Left cardiac atrium (tissue), 4 donors: ENCODE data around the gene NKTR. TPM values are rescaled to one million over a fixed set of nuclear protein-coding genes. Genes with fewer than 3 reads are reported as not detected.
A peak's percentile ranks its signal among the peaks of the same experiment; 100 is the strongest.

ENCODE experiments used
- ATAC-seq, 2 donors: fragments of 200-7000 bp; cut with Tn5 transposase; one replicate each; pipeline ENCODE4 v1.9.1; 2020; ENCODE audit warnings: mild to moderate bottlenecking in 2 of 2, moderate library complexity in 2 of 2
- DNase-seq: peaks from one replicate; pipeline ENCODE4 v3.0.0-alpha.2; 2020
- intact Hi-C, 2 donors: fragments of 100-400 bp; cut with DNase I; formaldehyde crosslinking; loops; one replicate each; pipeline versions ENCODE4 v1.14.1 to v1.15.1; 2022 to 2023
- total RNA-seq, 2 donors: library from RNA; stranded (reverse); fragmentation: NEBNext Ultra II Directional; extraction: Animal tissue kit (Norgen Biotek cat#: 25700); gene quantifications; one replicate each; pipeline ENCODE4 v1.2.1, GENCODE V29; 2021
- donor health status: DM: no; HTN: yes; CAD: no.
- donor health status: DM: no; HTN: yes; CAD: no; lungs with severe emphysema.
- donor health status: DM: yes; HTN: yes; CAD: no.
- donor health status: Dilated cardiomyopathy.

NKTR gene
- total RNA-seq, 2 donors from 2014 or later, result 26.5 to 35.9 TPM

DNA sequence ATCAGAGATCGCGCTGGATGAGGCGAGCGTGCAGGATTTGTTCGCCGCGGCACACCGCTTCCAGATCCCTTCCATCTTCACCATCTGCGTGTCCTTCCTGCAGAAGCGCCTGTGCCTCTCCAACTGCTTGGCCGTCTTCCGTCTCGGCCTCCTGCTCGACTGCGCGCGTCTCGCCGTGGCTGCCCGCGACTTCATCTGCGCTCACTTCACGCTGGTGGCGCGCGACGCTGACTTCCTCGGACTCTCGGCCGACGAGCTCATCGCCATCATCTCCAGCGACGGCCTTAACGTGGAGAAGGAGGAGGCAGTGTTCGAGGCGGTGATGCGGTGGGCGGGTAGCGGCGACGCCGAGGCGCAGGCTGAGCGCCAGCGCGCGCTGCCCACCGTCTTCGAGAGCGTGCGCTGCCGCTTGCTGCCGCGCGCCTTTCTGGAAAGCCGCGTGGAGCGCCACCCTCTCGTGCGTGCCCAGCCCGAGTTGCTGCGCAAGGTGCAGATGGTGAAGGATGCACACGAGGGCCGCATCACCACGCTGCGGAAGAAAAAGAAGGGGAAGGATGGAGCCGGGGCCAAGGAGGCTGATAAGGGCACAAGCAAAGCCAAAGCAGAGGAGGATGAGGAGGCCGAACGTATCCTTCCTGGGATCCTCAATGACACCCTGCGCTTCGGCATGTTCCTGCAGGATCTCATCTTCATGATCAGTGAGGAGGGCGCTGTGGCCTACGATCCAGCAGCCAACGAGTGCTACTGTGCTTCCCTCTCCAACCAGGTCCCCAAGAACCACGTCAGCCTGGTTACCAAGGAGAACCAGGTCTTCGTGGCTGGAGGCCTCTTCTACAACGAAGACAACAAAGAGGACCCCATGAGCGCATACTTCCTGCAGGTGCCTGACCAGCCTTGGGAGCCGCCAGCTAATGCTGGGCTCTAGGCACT lies 85.7 kb downstream of the NKTR start:
- ATAC-seq (no peak), DNase-seq (peak; percentile 18)
- intact Hi-C loops, result no loop called here

- DNase-seq, result peak; percentile 9
- intact Hi-C loops, result no loop called here
- ATAC-seq, result no peak
Measured at GRCh38 chr3:42686832-42687650, 86.6 kb downstream of the NKTR start.

DNA sequence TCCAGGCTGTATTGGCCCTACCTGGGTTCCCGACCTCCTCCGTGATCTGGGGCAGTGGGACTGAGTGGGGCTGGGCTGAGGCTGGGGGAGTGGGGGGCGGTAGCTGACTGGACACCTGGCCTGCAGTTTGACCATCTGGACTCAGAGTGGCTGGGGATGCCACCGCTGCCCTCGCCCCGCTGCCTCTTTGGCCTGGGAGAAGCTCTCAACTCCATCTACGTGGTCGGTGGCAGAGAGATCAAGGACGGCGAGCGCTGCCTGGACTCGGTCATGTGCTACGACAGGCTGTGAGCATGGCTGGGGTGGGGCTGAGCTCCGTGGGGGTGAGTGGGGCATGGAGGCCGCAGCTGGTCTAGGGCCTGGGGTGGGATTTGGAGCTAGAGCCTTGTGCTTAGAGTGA lies 87.5 kb downstream of the NKTR start:
- DNase-seq (peak; percentile 17), ATAC-seq (no peak)
- intact Hi-C loops, result no loop called here

DNA sequence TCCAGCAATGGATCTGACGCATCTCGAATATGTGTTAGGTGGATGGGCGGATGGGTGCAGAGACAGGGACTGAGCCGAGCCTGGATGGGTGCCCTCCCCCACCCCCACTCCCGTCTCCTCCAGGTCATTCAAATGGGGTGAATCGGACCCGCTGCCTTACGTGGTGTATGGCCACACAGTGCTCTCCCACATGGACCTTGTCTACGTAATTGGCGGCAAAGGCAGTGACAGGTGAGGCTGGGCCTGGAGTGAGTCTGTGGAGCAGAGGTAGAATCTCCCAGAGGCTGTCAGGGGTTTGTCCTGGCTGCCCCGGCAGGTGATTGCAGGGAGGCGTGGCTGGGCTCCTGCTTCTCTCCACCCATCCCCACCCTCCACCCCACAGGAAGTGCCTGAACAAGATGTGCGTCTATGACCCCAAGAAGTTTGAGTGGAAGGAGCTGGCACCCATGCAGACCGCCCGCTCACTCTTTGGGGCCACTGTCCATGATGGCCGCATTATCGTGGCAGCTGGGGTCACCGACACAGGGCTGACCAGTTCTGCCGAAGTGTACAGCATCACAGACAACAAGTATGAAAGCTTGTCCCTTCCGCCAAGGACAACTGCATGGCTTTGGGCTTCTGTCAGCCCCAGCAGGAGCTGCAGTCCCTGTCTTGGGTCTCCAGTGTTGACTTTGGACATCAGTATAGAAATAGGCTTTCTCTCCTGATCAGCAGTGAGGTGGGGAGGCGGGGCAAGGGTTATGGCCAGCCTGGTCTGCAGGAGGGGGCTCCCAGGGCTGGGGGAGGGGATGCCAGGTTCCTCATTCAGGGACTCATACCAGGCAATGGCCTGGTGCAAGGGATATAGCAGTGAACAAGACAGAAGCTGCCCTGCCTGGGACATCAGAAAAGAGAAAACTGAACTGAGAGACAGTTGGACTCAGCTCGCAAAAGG lies 88.3 kb downstream of the NKTR start:
- DNase-seq (peak; percentile 6), ATAC-seq (no peak)
- intact Hi-C loops, result no loop called here

- DNase-seq (peak; percentile 6), ATAC-seq (no peak)
- intact Hi-C loops, result no loop called here
Measured at GRCh38 chr3:42689421-42690014, 89.0 kb downstream of the NKTR start.

DNA sequence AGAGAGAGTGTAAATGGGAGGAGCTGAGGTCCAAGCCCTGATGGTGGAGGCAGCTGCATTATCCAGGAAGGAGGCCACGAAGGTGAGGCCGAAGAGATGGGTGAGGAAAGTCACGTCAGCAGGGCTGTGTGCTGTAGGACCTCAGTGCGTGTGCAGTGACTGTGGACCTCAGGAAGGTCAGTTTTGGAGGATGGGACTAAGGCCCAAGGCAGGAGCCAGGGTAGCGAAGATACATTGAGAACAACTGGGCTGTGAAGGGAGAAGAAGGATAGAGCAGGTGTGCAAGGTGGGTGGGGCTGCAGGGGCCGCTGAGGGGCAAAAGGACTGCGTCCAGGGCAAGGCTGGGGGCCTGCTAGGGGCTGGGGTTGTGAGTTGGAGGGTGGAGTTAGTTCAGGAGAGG lies 89.7 kb downstream of the NKTR start:
- ATAC-seq, result no peak
- intact Hi-C loops, result no loop called here
- DNase-seq, result peak; percentile 9

DNA sequence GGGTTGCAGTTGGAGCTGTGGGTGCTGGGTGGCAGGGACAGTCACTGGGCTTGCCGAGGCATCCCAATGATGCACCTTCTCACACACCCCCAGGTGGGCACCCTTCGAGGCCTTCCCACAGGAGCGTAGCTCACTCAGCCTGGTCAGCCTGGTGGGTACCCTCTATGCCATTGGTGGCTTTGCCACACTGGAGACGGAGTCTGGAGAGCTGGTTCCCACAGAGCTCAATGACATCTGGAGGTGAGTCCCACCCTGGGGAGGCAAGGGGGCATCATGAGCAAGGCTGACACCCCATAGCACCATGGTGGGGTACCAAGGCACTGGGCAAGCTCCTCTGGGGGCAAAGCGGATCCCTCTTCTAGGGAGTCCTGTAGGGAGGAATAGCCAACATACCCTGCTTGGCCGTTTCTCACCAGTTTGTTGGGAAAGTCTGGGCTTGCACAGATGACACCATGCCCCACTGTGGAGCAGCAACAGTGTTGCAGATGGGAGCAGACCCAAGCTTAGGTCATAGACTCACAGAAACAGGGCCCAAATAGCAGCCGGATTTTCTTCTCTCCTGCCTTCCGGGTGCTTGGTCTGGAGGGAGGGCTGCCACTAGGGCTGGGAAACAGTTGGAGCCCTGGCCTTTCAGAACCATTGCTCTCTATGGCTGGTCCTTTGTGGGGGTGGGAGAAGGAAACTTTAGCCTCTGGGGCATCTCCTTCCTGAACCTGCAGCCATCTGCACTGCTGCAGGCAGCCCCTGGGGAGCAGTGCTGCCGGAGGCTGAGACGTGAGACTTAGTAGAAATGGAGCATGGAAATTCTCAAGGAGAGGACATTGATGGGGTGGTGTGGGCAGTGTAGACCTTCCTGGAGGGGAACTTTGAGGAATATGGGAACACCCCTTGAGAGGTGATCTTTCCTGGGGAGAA lies 90.5 kb downstream of the NKTR start:
- intact Hi-C loops, result no loop called here
- ATAC-seq, result peak in 1 of 2 donors; percentile 34
- peak; percentile 16 for DNase-seq

DNA sequence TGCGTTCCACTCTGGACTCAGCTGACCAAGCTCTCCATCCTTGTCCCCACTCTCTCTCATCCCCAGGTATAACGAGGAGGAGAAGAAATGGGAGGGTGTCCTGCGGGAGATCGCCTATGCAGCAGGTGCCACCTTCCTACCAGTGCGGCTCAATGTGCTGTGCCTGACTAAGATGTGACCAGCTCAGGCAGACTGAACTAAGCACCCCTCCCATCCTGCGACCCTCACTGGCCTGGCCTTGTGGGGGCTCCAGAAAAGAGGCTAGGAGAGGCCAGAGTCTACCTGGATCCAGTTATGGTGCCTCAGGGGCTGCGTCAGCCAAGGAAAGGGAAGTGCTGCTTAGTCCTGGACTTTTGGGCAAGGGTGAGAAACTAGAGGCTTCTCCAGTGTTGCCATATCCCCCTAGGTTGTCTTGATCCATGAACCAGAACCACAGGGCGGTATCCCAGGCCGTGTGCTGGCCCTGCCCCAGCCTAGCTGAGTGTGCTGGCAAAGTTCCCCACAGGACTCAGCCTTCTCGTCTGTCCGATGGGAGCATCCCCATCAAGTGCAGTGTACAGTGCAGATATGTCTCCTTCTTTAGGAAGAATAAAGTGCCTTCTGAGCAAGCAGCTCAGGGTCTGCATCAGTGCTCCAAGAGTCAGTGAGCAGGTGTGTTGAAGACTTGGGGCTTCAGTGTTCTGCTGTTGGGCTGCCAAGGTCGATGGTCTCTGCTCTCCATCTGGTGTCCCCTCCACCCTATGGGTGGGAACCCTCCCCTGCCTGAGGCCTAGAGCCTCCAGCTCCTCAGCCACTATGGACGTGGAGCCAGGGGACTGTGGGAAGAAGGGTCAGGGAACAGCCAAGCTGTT lies 91.6 kb downstream of the NKTR start:
- DNase-seq (no peak), ATAC-seq (no peak)
- intact Hi-C loops, result no loop called here

- DNase-seq (no peak), ATAC-seq (no peak)
- intact Hi-C loops, result no loop called here
Measured at GRCh38 chr3:42692667-42693529, 92.4 kb downstream of the NKTR start.

DNA sequence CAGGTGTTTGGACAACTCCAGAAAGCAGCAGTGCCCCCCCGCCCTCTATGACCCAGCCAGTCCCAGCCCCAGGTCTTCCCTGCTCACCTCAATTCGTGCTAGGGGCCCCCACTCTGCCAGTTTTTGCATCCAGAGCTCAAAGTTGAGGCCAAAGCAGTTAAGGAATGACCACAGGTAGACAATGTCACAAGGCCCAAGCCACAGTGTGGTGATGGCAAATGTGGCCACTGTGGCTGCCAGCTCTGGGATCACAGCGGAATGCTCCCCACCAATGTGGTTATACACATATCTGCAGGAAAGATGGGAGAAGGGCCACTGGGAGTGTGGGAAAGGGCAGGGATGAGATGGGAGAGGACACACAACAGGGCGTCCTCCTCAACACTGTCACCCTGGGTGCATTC lies 93.0 kb downstream of the NKTR start:
- ATAC-seq (no peak), DNase-seq (no peak)
- intact Hi-C loops, result no loop called here

- no peak for DNase-seq
- ATAC-seq, result no peak
- intact Hi-C loops, result no loop called here
Measured at GRCh38 chr3:42694366-42694765, 93.9 kb downstream of the NKTR start.

- intact Hi-C loops, result no loop called here
- no peak for ATAC-seq
- no peak for DNase-seq
Measured at GRCh38 chr3:42696356-42697288, 96.1 kb downstream of the NKTR start.

GRCh38 chr3:42697289-42698051 lies 97.0 kb downstream of the NKTR start:
- intact Hi-C loops, result no loop called here
- no peak for ATAC-seq
- DNase-seq, result no peak
